Activated CD4-positive, alpha-beta T cell treated with anti-CD3 and anti-CD28 coated beads for 48 hours (primary cell): ENCODE results near the gene COL7A1.
A peak's percentile ranks its signal among the peaks of the same experiment; 100 is the strongest.
"Not testable (repeated sequence)": the region's sequence is repeated elsewhere in the genome, so short reads cannot be mapped to it uniquely, and the experiment has no call there.

ENCODE experiments used
- DNase-seq: peaks from one replicate; pipeline ENCODE4 v3.0.0-alpha.2; 2020

Gene COL7A1

DNA sequence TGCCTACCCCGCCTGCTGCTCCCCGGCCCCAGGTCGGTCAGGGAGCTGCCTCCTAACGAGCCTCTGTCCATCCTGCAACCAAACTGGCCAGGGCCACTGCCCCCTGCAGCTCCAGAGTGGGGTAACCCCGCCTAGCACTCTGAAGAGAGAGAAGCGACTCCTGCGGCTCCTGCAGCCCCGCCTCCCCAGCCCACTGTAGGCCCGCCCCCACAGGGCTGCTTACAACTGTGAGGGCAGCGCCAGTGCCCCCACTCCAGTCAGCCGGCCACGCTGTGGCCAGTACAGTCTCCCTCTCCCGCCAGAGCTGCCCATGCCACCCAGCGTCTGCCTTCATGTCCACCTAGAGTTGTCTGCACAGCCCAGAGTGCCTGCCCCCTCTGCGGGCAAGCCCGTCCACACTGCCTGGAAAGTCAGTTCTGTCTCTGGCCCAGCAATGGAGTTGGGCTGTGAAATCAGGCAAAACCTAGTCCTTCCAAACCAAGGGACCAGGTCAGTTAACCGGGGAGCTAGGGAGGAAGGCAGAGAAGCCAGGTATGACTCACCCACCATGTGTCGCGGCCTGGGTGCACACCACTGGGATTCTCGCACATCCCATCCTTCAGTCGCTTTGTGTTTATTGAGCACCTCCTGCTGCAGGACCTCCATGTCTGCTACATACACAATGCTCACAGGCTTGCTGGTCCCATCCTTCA is 33.9 kb downstream of the COL7A1 start:
- DNase-seq: peak; percentile 14

DNA sequence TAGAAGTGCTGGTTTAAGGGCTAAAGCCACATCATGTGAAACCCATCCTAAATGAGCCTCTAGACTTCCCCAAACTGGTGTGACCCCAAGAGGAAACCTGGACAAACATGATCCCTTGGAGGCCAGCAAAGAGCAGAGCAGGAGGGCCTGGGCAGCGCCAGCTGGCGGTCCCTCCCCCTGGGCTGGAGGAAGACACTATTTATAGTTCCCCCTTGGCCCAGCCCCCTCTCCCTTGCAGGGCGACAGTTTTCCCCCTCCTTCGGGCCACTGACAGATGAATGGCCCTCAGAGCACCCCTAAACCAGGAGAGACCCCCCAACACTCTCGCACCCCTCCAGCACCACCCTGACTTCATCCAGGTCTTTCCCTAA is 34.5 kb downstream of the COL7A1 start:
- DNase-seq: no peak

DNA sequence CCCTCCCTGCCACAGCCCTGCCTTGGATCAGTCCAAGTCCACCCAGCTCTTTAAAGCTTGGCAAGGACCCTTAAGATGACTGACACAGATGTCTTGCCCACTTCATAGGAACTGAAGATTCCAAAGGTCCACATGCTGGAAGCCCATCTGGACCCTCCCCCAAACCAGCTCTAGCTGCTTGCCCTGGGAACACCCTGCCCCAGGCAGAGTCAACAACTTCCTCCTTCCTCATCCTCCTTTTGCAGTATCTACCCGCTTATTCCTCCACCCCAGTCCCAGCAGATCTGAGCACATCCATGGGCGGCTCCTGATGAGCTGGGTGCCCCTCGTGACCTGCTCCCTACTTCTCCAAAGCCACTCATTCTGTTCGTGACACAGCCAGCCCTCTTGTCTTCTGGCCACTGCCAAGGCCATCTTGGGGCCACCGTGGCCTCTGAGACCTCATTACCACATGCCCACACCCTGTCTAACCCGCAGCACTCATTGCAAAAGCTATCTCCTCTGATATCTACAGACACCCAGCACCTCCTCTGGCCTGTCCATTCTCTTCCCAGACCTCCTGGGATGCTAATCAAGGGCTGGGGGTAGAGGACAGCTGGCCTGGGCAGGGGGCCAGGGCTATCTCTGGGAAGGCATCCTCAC is 36.5 kb downstream of the COL7A1 start:
- no peak for DNase-seq

DNA sequence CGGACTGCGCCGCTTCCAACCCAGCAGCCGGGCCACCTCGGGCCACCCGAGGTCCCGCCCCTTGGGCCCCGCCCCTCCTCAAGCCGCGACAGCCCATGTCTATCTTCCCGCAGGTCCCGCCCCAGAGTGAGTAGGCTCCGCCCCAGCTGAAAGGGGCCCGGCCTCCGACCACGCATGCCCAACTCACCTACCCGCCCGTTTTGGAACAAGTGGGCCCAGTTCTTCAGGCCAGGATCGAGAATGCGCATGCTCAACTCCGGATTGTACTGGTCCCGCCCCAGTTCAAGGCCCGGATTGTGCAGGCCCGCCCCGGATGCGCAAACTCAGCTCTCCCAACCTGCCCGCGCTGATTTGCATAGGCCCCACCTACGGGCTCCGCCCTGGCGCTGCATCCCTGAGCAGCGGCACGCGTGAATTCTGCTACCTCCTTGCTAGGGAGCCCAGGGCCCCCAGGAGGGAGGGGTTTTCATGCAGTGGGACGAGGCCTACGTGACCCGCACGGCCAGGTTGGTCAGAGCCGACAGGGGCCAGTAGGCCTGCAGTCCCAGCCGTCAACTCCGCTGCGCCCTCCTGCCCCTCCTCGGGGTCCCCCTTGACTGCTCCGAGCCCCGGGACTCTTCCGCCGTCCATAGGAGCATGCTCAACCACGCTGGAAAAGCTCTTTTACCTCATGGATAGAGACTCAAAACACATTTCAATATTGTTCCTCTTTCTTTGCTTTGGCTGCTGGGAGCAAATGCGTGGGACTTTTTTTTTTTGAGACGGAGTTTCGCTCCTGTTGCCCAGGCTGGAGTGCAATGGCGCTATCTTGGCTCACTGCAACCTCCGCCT is 38.1 kb downstream of the COL7A1 start, which contains the start of gene PFKFB4:
Gene PFKFB4 (minus strand): TSS at position 8 of the 831 bp plus-strand sequence. CDS start 26 bp downstream, outside the sequence.
- peak; percentile 100 for DNase-seq

DNA sequence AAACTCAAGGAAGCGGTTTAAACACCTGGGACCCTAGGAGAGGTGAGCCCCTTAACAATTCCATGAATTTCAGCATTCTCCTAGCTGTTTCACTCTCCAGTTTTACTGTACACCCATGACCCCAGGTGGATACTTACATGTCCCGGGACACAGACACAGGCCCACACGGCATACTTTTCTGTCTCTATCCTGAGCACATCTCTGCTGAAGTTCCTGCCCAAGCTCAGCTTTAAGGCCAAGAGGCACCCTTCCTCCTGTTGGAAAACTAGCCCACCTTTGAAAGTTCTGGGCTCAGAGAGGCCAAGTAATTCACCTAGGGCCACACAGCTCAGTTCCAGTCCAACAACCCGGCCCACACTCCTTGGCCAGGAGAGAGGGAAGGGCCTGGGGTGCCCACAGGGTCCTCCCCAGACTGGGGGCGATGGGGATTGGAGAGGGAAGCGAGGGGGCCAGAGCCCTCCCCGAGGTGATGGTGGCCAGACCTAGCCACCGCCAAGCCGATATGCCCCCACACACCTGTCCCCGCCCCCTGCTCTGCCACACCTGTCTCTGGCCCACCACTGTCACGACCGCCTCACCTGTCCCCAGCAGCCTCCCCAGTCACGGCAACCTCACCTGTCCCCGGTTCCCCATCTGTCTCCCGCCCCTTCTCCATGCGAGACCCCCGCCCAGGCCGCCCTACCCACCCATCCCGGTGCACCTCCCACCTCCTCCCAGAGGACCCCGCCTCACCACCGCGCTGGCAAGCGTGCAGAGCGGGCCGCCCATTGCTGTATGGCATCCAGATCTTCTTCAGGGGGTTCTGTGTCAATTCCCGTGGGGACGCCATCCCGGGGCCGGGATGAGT is 39.0 kb downstream of the COL7A1 start:
- DNase-seq: peak; percentile 25

GRCh38 chr3:48555231-48555948 is 39.7 kb downstream of the COL7A1 start:
- DNase-seq: no peak

- DNase-seq: no peak
Measured at GRCh38 chr3:48553886-48554845, 41.0 kb downstream of the COL7A1 start.

DNA sequence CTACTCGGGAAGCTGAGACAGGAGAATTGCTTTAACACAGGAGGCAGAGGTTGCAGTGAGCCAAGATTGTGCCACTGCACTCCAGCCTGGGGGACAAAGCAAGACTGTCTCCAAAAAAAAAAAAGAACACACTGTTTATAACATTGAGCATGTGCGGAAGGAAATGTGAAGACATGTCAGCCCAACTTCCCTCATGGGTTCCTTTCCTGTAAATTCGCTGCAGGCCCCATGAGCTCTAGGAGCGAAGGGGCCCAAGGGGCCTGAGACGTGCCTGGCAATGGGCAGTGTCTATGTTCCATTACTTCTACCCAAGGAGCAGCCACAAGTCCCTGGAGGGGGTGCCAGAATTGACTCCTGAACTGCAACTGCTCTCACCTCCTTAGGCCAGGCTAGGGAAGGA is 41.8 kb downstream of the COL7A1 start:
- DNase-seq: no peak

- DNase-seq: no peak
Measured at GRCh38 chr3:48552111-48552951, 42.8 kb downstream of the COL7A1 start.

- not testable (repeated sequence) for DNase-seq
Measured at GRCh38 chr3:48551651-48552050, 43.5 kb downstream of the COL7A1 start.

DNA sequence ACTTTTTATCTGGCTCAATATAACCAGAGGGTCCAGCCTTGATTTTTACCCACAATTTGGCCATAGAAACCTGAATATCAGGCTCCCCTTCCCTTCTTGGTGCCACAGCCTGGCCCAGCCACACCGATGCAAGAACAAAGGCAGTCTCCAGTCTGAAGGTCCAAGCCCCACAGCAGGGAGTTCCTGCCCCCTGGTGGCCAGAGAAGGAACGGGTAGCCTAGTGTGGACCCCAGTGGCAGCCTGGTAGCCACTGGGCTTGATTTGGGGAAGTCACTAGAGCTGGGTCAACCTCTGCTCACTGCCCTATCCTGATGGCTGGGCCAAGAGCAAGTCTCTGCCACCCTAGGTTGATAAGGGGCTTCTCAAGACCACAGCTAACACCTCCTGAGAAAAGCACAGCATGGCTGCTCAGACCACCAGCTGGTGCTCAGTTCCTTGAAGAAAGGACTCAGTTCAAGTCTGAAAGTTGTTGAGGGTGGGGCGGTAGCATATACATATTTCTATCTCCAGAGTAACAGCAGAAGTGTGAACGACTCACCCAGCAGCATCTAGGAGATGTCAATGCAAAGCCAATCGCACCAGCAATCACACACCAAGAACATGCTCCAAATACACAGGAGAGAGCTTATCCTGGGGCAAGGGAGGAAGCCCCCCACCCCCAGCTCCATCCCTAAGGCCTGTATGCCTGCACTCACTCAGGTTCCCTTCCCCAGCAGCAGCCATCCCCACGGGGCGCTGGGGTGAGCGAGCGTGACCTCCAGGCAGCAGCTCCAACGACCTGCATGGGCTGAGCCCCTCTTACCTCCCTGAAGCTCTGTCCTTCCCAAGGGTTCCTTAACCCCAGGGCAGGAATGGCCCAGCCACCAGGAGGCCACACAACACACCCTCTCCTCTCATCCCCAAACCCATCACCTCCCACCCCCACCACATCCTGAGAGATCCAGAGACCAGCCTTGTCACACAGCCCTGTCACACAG is 46.1 kb downstream of the COL7A1 start:
- peak; percentile 89 for DNase-seq

DNA sequence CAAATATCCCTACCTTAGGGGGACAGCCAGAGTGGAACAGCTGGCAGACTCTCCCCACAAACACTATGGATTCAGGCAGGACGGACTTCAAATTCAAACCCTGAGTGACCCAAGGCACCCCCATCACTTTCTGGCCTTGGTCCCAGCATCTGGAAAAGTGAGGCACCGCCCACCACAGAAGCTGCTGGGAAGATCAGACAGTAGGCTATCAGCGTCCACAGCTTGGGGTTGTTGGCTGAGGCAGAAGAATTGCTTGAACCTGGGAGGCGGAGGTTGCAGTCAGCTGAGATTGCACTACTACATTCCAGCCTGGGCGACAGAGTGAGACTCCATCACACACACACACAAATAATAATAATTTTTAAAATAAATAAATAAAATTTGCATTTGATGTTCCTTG is 47.0 kb downstream of the COL7A1 start:
- DNase-seq: no peak

DNA sequence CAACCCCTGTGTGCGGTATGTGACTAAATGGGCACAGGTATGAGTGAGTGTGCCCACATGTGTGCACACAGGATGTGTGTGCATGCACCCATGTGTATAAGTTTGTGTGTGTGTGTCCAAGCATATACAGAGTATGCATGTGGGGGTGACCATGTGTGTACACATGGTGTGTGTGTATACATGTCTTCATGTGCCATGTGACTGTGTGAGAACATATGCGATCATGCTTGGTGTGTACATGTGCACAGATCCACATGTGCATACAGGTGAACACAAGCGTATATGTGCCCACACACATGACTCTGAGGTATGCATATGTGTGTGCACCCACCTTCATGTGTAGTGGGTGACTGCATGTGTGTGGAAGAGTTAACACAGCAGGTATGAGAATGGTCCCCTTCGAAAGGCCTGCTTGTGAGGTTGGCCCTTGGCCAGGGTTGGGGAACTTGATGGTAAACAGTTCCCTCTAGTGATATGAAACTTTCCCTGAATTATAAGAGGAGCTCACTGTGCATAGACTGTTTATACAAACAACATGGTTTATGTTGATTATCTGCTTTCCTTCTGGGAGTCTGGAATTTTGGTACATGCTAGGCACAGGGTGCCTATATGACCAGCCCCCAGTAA is 48.8 kb downstream of the COL7A1 start:
- DNase-seq: no peak

DNA sequence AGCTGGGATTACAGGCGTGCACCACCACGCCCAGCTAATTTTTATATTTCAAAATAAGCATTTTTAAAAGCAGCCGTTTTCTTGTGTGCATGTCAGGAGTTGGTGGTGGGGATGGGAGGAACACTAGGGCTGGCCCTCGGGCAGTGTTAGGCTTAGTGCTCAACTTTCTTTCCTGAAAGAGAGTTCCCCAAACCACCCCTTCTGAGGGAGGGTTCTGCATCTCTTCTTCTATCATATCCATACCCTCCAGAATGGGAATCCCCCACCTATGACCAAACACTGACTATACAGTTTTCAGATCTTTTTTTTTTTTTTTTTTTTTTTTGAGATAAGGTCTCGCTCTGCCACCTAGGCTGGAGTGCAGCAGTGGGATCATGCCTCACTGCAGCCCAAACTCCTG is 51.0 kb downstream of the COL7A1 start:
- no peak for DNase-seq

GRCh38 chr3:48543271-48543866 is 51.8 kb downstream of the COL7A1 start:
- DNase-seq: no peak

DNA sequence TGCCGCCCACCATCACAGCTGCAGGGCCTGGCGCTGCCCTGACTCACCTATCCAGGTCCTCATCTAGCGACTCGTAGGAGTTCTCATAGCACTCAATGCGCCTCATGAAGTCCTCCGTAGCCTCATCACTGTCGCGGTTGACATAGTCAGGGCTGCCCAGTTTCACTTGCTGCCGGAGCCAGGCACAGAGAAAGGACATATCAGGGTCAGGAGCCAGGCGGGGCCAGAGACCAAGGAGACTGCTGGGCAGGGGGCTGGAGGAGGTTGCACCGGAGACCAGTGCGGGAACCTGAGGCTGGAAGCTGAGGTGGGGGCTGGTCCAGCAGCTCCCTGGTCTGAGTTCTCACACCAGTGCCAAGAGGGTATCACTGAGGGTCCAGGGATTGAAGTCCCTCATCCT is 56.7 kb downstream of the COL7A1 start:
- no peak for DNase-seq

DNA sequence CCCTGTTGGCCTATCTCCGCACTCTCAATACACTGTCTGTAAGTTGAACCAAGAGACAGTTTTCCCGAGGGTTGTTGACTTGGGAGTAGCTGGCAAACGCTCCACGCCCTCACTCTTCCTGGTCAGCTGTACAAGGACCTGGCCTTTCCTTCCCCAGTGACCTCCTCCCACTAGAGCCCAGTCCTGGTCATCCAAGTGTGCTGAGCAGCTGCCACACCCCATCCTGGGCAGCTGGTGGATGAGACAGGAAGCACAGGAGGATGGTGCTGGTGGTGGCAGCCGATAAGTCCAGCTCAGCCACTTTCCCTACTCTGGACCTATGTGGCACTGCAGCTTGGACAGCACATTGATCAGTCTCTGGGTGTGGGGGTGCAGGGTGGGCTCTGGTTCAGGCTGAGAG is 58.3 kb downstream of the COL7A1 start:
- no peak for DNase-seq

DNA sequence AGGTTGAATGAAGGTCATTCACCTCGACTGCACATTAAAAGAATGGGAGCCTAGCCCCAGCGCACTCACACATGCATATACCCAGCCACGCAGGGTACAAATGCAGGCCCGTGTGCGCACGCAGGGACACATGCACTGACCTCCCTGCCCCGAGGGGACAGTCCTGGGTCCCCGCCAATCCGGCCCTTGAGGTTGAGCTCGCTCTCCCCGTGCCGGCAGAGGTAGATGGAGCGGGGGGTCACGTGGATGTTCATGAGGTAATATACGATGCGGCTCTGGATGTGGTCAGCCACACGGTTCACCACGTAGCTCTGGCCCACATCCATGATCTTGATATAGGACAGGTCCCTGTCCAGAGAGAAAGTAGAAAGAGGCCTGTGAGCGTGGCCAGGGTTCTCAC is 59.0 kb downstream of the COL7A1 start:
- DNase-seq: no peak
